OCI-LY7 (cell line): ENCODE results near the gene HMGN4.

Source experiments
- CTCF ChIP-seq: fragments of 200-600 bp; sonication (generic); conservative IDR thresholded peaks from 2 replicates; pipeline ENCODE4 v1.5.1; 2014; ENCODE audit warnings: mild to moderate bottlenecking, antibody characterized with exemption, low read length, moderate library complexity, mixed read lengths
- EZH2phosphoT487 ChIP-seq: fragments of 200-600 bp; sonication (generic); IDR thresholded peaks from 2 replicates; pipeline ENCODE4 v1.6.1; 2018; ENCODE audit warnings: low read depth, borderline replicate concordance, mild to moderate bottlenecking, mixed run types, antibody characterized with exemption, low read length, moderate library complexity, mixed read lengths

- no peak for TF ChIP-seq CTCF
- TF ChIP-seq EZH2phosphoT487: no peak
Measured at GRCh38 chr6:26491604-26492003, 46.6 kb upstream of the HMGN4 start.
